Effector memory CD8-positive, alpha-beta T cell (primary cell): ENCODE measurements around the gene CRYAA.
A peak's percentile ranks its signal among the peaks of the same experiment; 100 is the strongest.
"Not testable (repeated sequence)": the region's sequence is repeated elsewhere in the genome, so short reads cannot be mapped to it uniquely, and the experiment has no call there.

Experiments used
- ATAC-seq: fragments of 150-1000 bp; cut with Tn5 transposase; replicated peaks from 2 replicates; pipeline ENCODE4 v1.10.0; 2021; ENCODE audit warnings: mild to moderate bottlenecking, moderate library complexity
- DNase-seq, 3 experiments: peaks; one replicate each; pipeline ENCODE4 v3.0.0; 2021
- H3K27ac Mint-ChIP-seq, 2 donors: one replicate each; pipeline ENCODE4 v1.8.0; 2022; ENCODE audit warnings: mild to moderate bottlenecking in 2 of 2, mixed read lengths in 2 of 2, moderate library complexity in 2 of 2
- H3K27me3 Mint-ChIP-seq, 2 donors: one replicate each; pipeline ENCODE4 v1.8.0; 2022; ENCODE audit warnings: mixed read lengths in 2 of 2
- H3K36me3 Mint-ChIP-seq: one replicate; pipeline ENCODE4 v1.8.0; 2022; ENCODE audit warnings: mild to moderate bottlenecking, moderate library complexity, mixed read lengths; ENCODE audit not compliant: insufficient read depth
- H3K4me1 Mint-ChIP-seq, 2 donors: one replicate each; pipeline ENCODE4 v1.8.0; 2022; ENCODE audit warnings: low read depth in 2 of 2, mixed read lengths in 2 of 2
- H3K4me3 Mint-ChIP-seq, 2 donors: one replicate each; pipeline ENCODE4 v1.8.0; 2022; ENCODE audit warnings: mild to moderate bottlenecking in 2 of 2, mixed read lengths in 2 of 2, moderate library complexity in 2 of 2
- H3K9me3 Mint-ChIP-seq, 2 donors: one replicate each; pipeline ENCODE4 v1.8.0; 2022; ENCODE audit warnings: mixed read lengths in 2 of 2
- total RNA-seq, 9 experiments: gene quantifications; one replicate each; lab custom pipeline; 2026; lab: John Stamatoyannopoulos, UW

Gene CRYAA, protein sequence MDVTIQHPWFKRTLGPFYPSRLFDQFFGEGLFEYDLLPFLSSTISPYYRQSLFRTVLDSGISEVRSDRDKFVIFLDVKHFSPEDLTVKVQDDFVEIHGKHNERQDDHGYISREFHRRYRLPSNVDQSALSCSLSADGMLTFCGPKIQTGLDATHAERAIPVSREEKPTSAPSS
- total RNA-seq: 0 reads per million in 9 experiments

DNA sequence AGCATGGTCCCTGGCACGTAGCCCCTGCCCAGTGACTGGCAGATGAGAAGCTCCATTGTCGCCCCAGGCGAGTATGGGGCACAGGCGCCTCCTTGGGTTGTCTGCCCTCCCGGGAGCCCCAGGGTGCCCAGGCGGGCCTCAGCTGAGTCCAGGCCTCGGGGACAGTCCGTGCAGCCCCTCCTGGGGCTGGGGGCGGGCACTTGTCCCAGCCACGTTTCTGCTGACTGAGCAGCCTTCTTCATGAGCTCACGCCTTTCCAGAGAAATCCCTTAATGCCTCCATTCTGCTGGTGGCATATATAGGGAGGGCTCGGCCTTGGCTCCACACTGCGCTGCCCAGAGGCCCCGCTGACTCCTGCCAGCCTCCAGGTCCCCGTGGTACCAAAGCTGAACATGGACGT is at the start of gene CRYAA:
TSS of gene CRYAA (plus strand) at position 301 of the 400 bp plus-strand sequence. CDS start at position 393, 92 bp downstream.
- not testable (repeated sequence) for ATAC-seq, H3K27ac Mint-ChIP-seq, H3K9me3 Mint-ChIP-seq, H3K36me3 Mint-ChIP-seq, H3K4me1 Mint-ChIP-seq, H3K27me3 Mint-ChIP-seq, H3K4me3 Mint-ChIP-seq, DNase-seq

DNA sequence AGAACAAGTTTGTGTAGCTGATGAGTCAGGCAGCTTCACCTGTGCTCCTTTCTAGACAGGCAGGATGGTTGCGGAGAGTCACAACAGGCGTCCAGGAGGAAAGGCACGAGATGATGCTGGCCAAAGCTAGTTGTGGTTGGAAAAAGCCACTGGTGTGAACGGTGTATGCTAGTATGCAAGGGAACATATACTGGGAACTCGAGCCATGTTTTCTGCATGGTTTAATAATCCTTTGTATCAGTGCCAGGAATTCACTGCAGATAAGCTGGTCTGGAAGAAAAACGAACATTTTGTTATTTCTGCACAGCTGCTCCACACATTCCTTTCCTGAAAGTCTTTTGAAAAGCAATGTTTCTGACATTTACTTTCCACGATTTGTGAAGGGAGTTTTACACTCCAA is 38.7 kb upstream of the CRYAA start:
- not testable (repeated sequence) for H3K4me1 Mint-ChIP-seq, H3K4me3 Mint-ChIP-seq, H3K27me3 Mint-ChIP-seq, ATAC-seq, H3K36me3 Mint-ChIP-seq, H3K9me3 Mint-ChIP-seq, DNase-seq, H3K27ac Mint-ChIP-seq

- H3K36me3 Mint-ChIP-seq, H3K4me3 Mint-ChIP-seq, H3K9me3 Mint-ChIP-seq, H3K27me3 Mint-ChIP-seq, DNase-seq, H3K4me1 Mint-ChIP-seq, H3K27ac Mint-ChIP-seq, ATAC-seq: not testable (repeated sequence)
Observed at GRCh38 chr21:43134520-43134919, 34.3 kb upstream of the CRYAA start.

DNA sequence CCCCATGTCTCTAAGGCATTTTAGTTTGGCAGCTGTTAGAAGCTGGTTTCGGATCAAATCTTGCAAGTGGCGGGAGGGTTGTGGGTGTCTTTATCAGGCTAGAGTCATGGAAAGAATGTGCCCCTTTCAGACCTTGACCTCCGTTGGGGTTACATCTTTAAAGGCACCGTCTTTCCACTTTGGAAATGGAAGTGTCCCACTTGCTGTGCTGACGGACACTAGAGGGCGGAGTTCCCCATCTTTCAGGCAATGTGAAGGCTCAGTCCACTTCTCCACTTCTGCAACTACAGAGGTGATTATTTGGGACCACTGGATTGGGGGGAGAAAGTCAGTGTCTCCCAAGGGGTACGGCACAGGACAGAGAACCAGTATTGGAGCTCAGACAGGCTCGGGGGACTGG is 29.9 kb upstream of the CRYAA start:
- H3K4me1 Mint-ChIP-seq, H3K9me3 Mint-ChIP-seq, H3K36me3 Mint-ChIP-seq, DNase-seq, H3K4me3 Mint-ChIP-seq, H3K27ac Mint-ChIP-seq, ATAC-seq, H3K27me3 Mint-ChIP-seq: not testable (repeated sequence)

GRCh38 chr21:43141407-43141806 is 27.4 kb upstream of the CRYAA start:
- not testable (repeated sequence) for H3K27ac Mint-ChIP-seq, ATAC-seq, H3K4me1 Mint-ChIP-seq, H3K9me3 Mint-ChIP-seq, H3K27me3 Mint-ChIP-seq, H3K36me3 Mint-ChIP-seq, H3K4me3 Mint-ChIP-seq, DNase-seq

- not testable (repeated sequence) for H3K4me3 Mint-ChIP-seq, ATAC-seq, H3K27me3 Mint-ChIP-seq, H3K27ac Mint-ChIP-seq, H3K36me3 Mint-ChIP-seq, H3K9me3 Mint-ChIP-seq, DNase-seq, H3K4me1 Mint-ChIP-seq
Observed at GRCh38 chr21:43146637-43147036, 22.2 kb upstream of the CRYAA start.

- not testable (repeated sequence) for H3K36me3 Mint-ChIP-seq, H3K4me3 Mint-ChIP-seq, H3K27ac Mint-ChIP-seq, H3K4me1 Mint-ChIP-seq, ATAC-seq, DNase-seq, H3K9me3 Mint-ChIP-seq, H3K27me3 Mint-ChIP-seq
Observed at GRCh38 chr21:43147999-43148398, 20.8 kb upstream of the CRYAA start.

DNA sequence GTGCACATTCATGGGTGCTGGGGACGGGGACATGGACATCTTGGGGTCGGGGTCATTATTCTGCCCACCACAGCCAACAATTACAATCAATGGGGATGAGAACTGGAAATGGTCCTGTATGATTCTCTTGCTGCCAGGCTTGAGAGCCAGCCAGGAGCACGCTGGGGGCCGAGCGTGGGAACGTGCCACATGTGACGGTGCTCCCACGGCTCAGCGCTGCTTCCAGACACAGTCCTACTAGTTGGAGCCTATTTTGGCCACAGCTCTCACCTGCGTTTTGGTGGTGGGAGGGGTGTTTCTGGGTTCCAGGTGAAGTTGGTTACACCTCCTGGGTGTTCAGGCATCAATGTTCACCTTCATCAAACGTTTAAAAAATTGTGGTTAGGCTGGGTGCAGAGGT is 19.5 kb upstream of the CRYAA start:
- H3K27me3 Mint-ChIP-seq, ATAC-seq, H3K36me3 Mint-ChIP-seq, H3K4me1 Mint-ChIP-seq, H3K27ac Mint-ChIP-seq, H3K4me3 Mint-ChIP-seq, H3K9me3 Mint-ChIP-seq, DNase-seq: not testable (repeated sequence)

GRCh38 chr21:43153601-43154000 is 15.2 kb upstream of the CRYAA start:
- H3K27ac Mint-ChIP-seq, DNase-seq, H3K4me1 Mint-ChIP-seq, H3K27me3 Mint-ChIP-seq, H3K4me3 Mint-ChIP-seq, H3K9me3 Mint-ChIP-seq, H3K36me3 Mint-ChIP-seq: not testable (repeated sequence)
- peak; percentile 43 for ATAC-seq

DNA sequence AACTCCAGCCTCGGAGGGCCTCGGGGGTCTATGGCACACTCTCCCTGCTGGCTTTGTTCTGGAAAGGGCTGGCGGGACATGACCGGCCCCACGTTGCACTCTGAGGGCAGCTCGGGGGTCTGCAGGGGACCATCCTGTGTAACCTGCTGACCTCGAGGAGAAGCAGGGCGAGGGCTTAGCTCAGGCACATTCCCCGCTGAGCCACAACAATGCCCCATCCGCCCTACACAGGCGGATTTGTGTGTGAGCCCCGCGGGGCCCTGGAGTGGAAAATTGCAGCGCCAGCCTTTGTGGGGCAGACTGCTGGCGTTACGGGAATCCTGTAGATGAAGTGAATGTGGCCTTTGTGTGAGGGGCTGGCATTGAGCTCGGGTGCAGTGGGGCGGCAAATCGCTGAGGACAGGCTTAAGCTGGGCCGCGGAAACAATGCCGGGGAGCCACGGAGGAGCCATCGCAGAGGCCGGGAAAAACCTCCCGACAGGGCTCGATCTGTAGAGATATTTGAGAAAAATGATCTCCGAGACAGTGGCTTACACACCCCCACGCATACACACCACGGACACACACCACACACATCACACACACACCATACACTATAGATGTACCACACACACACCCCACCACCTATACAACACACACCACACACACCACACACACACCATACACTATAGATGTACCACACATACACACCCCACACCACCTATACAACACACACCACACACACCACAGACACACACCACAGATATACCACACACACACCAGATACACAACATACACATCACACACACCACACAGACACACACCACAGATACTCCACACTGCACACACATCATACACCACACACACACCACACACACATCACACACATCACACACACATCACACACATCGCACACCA is 9.3 kb upstream of the CRYAA start:
- H3K4me1 Mint-ChIP-seq, H3K27me3 Mint-ChIP-seq, H3K36me3 Mint-ChIP-seq, DNase-seq, H3K9me3 Mint-ChIP-seq, H3K4me3 Mint-ChIP-seq, ATAC-seq, H3K27ac Mint-ChIP-seq: not testable (repeated sequence)

DNA sequence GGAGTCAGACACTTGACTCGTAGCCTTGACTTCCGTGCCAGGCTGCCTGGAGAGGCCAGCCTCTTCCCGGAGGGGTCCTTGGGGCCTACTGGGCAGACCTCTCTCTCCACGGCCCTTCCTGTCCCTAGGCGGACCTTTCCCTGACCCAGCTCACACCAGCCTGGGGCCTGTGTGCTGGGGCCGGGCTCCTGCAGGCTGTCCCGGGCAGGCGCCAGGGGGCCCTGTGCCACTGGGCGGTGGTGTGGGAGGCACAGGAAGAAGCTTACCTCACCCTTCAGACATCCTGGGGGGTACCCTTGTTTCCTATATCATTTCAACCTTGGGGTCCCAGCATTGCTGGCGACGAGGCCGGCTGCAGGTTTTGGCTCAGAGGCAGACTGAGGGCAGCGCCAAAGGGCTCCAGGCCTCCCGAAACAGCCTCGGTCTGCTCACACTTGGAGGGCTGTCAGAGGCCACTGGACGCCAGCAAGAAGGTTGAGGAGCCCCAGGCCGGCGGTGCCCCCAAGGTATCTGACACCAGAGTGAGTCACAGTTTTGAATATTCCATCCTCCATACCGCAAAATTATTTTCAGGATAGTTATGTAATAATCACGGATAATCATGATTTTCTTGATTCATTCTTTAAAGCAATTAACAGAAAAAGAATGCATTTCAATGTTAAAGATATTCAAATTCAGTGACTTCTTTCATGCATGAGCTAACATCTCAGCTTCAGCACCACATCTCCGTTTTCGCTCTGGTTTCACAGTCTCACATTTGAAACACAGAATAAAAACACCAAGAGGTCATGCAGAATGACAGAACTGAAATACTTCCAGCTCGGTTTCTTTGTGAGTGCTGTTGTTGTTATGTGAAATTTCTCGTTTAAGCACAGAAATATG is 6.7 kb upstream of the CRYAA start:
- not testable (repeated sequence) for H3K27me3 Mint-ChIP-seq, DNase-seq, H3K4me3 Mint-ChIP-seq, ATAC-seq, H3K4me1 Mint-ChIP-seq, H3K9me3 Mint-ChIP-seq, H3K36me3 Mint-ChIP-seq, H3K27ac Mint-ChIP-seq

DNA sequence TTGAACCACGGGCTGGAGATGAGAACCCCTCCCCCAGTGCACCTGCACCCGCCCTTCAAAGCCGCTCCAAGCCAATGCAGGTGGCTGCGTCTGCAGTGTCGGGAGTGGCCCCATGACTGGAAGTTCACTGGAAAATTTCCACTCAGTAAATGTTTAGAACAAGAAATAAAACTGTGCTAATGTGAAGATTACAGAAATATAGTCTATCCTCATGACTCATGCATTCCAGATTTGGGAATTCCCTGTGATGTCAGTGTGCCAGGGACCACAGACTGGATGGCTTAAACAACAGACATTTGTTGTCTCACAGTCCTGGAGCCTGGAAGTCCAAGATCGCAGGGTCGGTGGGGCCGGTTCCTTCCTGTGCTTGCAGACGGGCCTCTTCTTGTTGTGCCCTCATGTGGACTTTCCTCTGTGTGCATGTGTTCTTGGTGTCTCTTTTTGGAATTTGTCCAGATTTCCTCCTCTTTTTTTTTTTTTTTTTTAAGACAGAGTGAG is 6.1 kb upstream of the CRYAA start:
- H3K27ac Mint-ChIP-seq, H3K4me1 Mint-ChIP-seq, H3K27me3 Mint-ChIP-seq, ATAC-seq, H3K4me3 Mint-ChIP-seq, DNase-seq, H3K9me3 Mint-ChIP-seq, H3K36me3 Mint-ChIP-seq: not testable (repeated sequence)

GRCh38 chr21:43164823-43165222 is 4.0 kb upstream of the CRYAA start:
- not testable (repeated sequence) for H3K4me3 Mint-ChIP-seq, H3K36me3 Mint-ChIP-seq, DNase-seq, H3K27ac Mint-ChIP-seq, H3K4me1 Mint-ChIP-seq, H3K27me3 Mint-ChIP-seq, ATAC-seq, H3K9me3 Mint-ChIP-seq
